ENCODE results near the gene CNGA2. TPM values are rescaled to one million over a fixed set of nuclear protein-coding genes. Genes with fewer than 3 reads are reported as not detected.

The CNGA2 gene
- total and polyA plus RNA-seq, 2 of the 4 experiments (the other 2 are of a cell fraction) = not detected

GRCh38 chrX:151694661-151695582 lies 39.6 kb upstream of the CNGA2 start, which contains the start of gene PRRG3:
Gene PRRG3 (plus strand): TSS chrX:151695458. CDS start chrX:151698815, 3,357 bp downstream.
- no peak within 1 kb of the TSS for H3K23ac ChIP-seq (ENCODE audit: low read depth, low read length)
- CTCF ChIA-PET = no interaction called here
- in situ Hi-C loops (cut with MboI; ENCODE audit: low sequenced_read_pairs) (loop anchor here (25.0 kb wide), 1 partner anchor 533 kb away; no protein-coding TSS in a partner anchor), intact Hi-C loops (cut with micrococcal nuclease) (no loop called here), dilution Hi-C loops (cut with HindIII; ENCODE audit: low sequenced_read_pairs, unreplicated experiment) (no loop called here)
- H3K9ac ChIP-seq (ENCODE audit: low read depth, low read length) = no peak within 1 kb of the TSS
- no peak within 1 kb of the TSS for H2BK15ac ChIP-seq (ENCODE audit: low read depth, low read length)
- H4K5ac ChIP-seq (ENCODE audit: low read depth, low read length) = no peak within 1 kb of the TSS
- no peak within 1 kb of the TSS for H3K27ac ChIP-seq (ENCODE audit: insufficient read depth, low read length)
- no peak for DNase-seq
- H2AFZ ChIP-seq (replicated peaks; ENCODE audit: low read length, poor library complexity) = no peak within 1 kb of the TSS
- ATAC-seq (ENCODE audit: low read depth) = no peak
- H2BK120ac ChIP-seq (ENCODE audit: low read depth, low read length) = no peak within 1 kb of the TSS
- no peak within 1 kb of the TSS for H4K8ac ChIP-seq (ENCODE audit: low read depth in 2 of 2, low read length in 2 of 2)
- no peak within 1 kb of the TSS for H2BK5ac ChIP-seq (ENCODE audit: low read depth, low read length, poor library complexity, severe bottlenecking)
- no TSS peak for BruUV-seq (replicated peaks)
- POLR2A ChIA-PET (ENCODE audit: unreplicated experiment) = no interaction called here
- H2AK5ac ChIP-seq (ENCODE audit: low read depth, low read length) = no peak within 1 kb of the TSS
- H3K4me1 ChIP-seq (ENCODE audit: control insufficient read depth, insufficient read depth, low read length) = no peaks in the 10 kb centered on the region
- H3K27me3 ChIP-seq (ENCODE audit: control insufficient read depth, insufficient read depth, low read length) = no peaks in the 10 kb centered on the region
- H3K4ac ChIP-seq (ENCODE audit: low read depth, low read length) = no peak within 1 kb of the TSS
- H3K9me3 ChIP-seq (ENCODE audit: control insufficient read depth, insufficient read depth, low read length) = peaks cover 16% of the 10 kb centered on the region; the same call in 1 of the 2 replicates
- H3K36me3 ChIP-seq (ENCODE audit: control insufficient read depth, insufficient read depth, low read length) = no peaks in the 10 kb centered on the region
- no peak within 1 kb of the TSS for H2BK20ac ChIP-seq (ENCODE audit: low read depth, low read length)
- H3K4me2 ChIP-seq (ENCODE audit: low read depth, low read length) = no peak within 1 kb of the TSS
- 46% methylated on average over 37 of the region's 100 CpGs; no CpG with 5 or more reads in 1 of the 2 experiments for WGBS, 2 experiments (ENCODE audit: extremely low coverage in 2 of 2, insufficient read length in 1 of 2)
- no peak within 1 kb of the TSS for H3K14ac ChIP-seq (replicated peaks; ENCODE audit: low read depth, low read length)
- no peak within 1 kb of the TSS for H3K4me3 ChIP-seq (ENCODE audit: insufficient read depth, low read depth, low read length)
- no peak within 1 kb of the TSS for H2AK9ac ChIP-seq (replicated peaks; ENCODE audit: low read depth, low read length, poor library complexity)
- H3K56ac ChIP-seq (ENCODE audit: extremely low read depth, insufficient read depth, low read length) = no peak within 1 kb of the TSS
- no peaks in the 10 kb centered on the region for H4K20me1 ChIP-seq (ENCODE audit: insufficient read depth, low read length)
- TF ChIP-seq ELK1 (IDR thresholded peaks at IDR 0.05; ENCODE audit: borderline replicate concordance, low read depth, low read length) (no peak), RAD21 (IDR thresholded peaks at IDR 0.05; ENCODE audit: low read length) (no peak), NFE2L2 (IDR thresholded peaks at IDR 0.05; ENCODE audit: low read depth, low read length) (no peak)
- no peak within 1 kb of the TSS for H3K18ac ChIP-seq (ENCODE audit: low read depth, low read length)
- no peaks in the 10 kb centered on the region for H3K9me1 ChIP-seq (ENCODE audit: insufficient read depth, low read length)
- no peaks in the 10 kb centered on the region for H3K79me1 ChIP-seq (ENCODE audit: low read depth in 1 of 2, low read length in 2 of 2)
- no peak within 1 kb of the TSS for H4K91ac ChIP-seq (ENCODE audit: insufficient read depth, low read depth, low read length)

Data from IMR-90 (cell line).